Measurements from ENCODE around the gene SCUBE2. TPM values are rescaled to one million over a fixed set of nuclear protein-coding genes. Genes with fewer than 3 reads are reported as not detected.

Gene SCUBE2
- total and polyA plus RNA-seq, 12 donors: 1.9 to 47.6 (median 4.1) TPM

DNA sequence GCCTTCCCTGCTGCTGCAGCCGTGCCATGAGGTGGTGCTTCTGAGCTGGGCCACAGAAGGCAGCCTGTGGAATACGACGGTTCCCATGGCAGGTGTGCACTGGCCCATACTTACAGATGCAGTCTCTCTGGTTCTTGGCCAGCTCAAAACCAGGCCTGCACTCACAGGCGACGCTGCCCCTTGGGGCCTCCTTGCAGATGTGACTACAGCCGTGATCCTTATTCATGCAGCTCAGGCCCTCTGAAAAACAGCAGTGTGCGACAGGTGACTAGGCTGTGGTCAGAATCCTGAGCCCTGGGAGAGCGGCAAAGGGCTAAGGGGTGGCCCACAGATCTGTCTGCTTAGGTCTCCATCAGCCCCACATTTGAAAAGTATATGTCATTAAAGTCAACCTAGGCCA, 22.1 kb downstream of the SCUBE2 start:
- Histone ChIP-seq H3K9me3 (replicated peaks in 1 of 3) (no peaks in the 10 kb centered on the region), H3K4me3 (no peak overlapping the region), H3K4me1 (replicated peaks in 1 of 2) (peaks cover 0 to 9% of the 10 kb centered on the region in 2 donors), H3K36me3 (replicated peaks in 1 of 2) (no peaks in the 10 kb centered on the region), H3K27ac (no peak overlapping the region), H3K27me3 (no peaks in the 10 kb centered on the region)
- TF ChIP-seq, protein P1, sequence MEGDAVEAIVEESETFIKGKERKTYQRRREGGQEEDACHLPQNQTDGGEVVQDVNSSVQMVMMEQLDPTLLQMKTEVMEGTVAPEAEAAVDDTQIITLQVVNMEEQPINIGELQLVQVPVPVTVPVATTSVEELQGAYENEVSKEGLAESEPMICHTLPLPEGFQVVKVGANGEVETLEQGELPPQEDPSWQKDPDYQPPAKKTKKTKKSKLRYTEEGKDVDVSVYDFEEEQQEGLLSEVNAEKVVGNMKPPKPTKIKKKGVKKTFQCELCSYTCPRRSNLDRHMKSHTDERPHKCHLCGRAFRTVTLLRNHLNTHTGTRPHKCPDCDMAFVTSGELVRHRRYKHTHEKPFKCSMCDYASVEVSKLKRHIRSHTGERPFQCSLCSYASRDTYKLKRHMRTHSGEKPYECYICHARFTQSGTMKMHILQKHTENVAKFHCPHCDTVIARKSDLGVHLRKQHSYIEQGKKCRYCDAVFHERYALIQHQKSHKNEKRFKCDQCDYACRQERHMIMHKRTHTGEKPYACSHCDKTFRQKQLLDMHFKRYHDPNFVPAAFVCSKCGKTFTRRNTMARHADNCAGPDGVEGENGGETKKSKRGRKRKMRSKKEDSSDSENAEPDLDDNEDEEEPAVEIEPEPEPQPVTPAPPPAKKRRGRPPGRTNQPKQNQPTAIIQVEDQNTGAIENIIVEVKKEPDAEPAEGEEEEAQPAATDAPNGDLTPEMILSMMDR (IDR thresholded peaks at IDR 0.05): no peak
- TF ChIP-seq POLR2A (IDR thresholded peaks at IDR 0.05): no peak
- DNase-seq: no peak
- WGBS, 4 donors: 92 to 100% (median 94%) methylated on average over 8 of the region's 8 CpGs
- intact Hi-C loops (cut with DNase I): no loop called here

DNA sequence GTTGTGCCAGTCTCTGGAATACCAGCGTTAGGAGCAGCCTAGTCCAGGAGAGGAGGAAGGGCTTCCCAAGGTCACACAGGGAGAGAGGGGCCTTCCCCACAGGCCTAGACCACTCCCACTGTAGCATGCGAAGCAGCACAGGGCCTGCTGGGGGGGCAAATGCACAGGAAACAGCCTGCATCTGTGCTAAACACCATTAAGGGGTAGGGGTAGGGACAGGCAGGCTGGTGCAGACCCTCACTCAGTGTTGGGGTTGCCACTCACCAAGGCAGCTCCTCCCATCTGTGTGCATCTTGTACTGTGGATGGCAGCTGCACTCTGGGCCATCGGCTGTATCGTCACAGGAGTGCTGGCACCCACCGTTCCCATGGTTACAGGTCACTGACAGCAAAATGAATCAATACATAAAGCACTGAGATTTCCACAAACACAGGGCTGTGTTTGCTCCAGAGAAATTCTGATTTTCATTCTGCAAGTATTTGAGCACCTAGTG, 24.9 kb downstream of the SCUBE2 start:
- H3K27ac ChIP-seq: peak overlapping the region in 1 of 5 donors; percentile 9
- DNase-seq: peak in 4 of 7 donors; percentile 44 to 77 (median 50)
- H3K4me3 ChIP-seq: no peak overlapping the region
- no peaks in the 10 kb centered on the region for H3K27me3 ChIP-seq
- no peak for TF ChIP-seq POLR2A (IDR thresholded peaks at IDR 0.05)
- TF ChIP-seq, protein P1 (IDR thresholded peaks at IDR 0.05): no peak
- intact Hi-C loops (cut with DNase I): no loop called here
- no peaks in the 10 kb centered on the region for H3K9me3 ChIP-seq (replicated peaks in 1 of 3)
- peaks cover 0 to 9% of the 10 kb centered on the region in 2 donors for H3K4me1 ChIP-seq (replicated peaks in 1 of 2)
- H3K36me3 ChIP-seq (replicated peaks in 1 of 2): no peaks in the 10 kb centered on the region
- WGBS, 4 donors: 56 to 60% (median 57%) methylated on average over 2 to 5 of the region's 5 CpGs

DNA sequence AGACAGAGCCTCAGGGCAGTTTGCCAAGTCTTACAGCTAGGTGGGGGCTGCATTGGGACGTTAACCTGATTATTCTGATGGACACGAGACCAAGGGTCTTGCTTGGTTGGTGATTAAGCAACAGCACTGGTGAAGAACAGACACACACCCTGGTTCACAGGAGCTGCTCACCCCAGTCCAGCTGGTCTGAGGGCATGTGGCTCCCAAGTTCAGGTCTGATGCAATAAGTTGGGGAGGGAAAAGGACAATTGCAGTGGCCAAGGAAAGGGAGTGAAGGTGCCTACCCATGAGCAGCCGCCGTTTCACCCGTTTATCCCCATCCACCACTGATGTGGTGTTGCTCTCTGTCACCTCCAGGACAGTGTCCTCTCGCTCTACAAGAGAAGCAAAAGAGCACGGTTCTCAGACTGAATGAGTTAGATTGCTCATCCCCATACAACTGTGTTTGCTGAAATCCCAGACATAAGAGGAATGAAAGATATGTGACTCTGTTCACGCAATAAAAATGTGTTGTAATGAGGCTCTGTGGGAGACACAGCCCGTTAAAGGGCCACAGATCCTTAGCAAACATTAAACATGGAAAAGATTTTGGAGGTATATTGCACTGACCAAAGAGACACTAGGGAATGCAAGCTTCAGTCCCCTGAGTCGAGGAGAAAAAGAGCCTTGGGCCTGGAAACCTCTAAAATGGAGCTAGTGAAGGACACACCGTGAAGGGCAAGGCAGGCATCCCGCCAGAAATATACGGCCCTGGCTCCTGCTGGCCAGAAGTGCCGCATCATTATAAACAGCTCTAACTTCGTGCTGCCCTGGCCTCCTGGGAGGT, 25.6 kb downstream of the SCUBE2 start:
- H3K4me3 ChIP-seq: no peak overlapping the region
- H3K27me3 ChIP-seq: no peaks in the 10 kb centered on the region
- no peaks in the 10 kb centered on the region for H3K9me3 ChIP-seq (replicated peaks in 1 of 3)
- no peaks in the 10 kb centered on the region for H3K36me3 ChIP-seq (replicated peaks in 1 of 2)
- WGBS, 4 donors: 68 to 77% (median 69%) methylated on average over 14 to 15 of the region's 15 CpGs
- intact Hi-C loops (cut with DNase I): no loop called here
- DNase-seq: peak; percentile 47 to 69 (median 64)
- peaks cover 0 to 9% of the 10 kb centered on the region in 2 donors for H3K4me1 ChIP-seq (replicated peaks in 1 of 2)
- TF ChIP-seq POLR2A (IDR thresholded peaks at IDR 0.05): no peak
- H3K27ac ChIP-seq: peak overlapping the region in 1 of 5 donors; percentile 36

DNA sequence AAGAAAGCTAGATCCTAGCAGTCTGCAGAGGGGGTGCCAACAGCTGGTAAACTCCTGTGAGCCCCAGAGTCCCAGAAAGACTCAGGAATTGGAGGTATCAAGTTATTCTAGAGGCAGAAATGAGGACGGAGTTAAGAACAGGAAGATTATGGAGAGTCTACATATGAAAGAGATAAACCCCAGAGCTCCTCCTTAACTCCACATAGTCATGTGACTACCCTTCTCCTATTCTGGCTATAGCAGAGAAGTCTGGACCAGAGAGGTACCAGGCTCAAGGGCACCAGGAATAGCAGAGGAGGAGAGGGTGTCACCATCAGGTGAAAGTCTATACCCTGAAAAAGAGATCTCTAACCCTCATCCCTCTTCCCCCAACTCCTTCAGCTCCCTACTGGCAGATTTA, 29.6 kb downstream of the SCUBE2 start:
- no peak for TF ChIP-seq POLR2A (IDR thresholded peaks at IDR 0.05)
- TF ChIP-seq, protein P1 (IDR thresholded peaks at IDR 0.05): no peak
- no peaks in the 10 kb centered on the region for H3K9me3 ChIP-seq (replicated peaks in 1 of 3)
- H3K36me3 ChIP-seq (replicated peaks in 1 of 2): no peaks in the 10 kb centered on the region
- H3K4me1 ChIP-seq (replicated peaks in 1 of 2): peaks cover 0 to 9% of the 10 kb centered on the region in 2 donors
- no peak for DNase-seq
- H3K27me3 ChIP-seq: no peaks in the 10 kb centered on the region
- no peak overlapping the region for H3K27ac ChIP-seq
- 70 to 100% (median 86%) methylated on average over 1 of the region's 1 CpG for WGBS, 4 donors
- intact Hi-C loops (cut with DNase I): no loop called here
- H3K4me3 ChIP-seq: no peak overlapping the region
